Activated CD4-positive, CD25-positive, alpha-beta regulatory T cell (primary cell): ENCODE measurements around the gene FAM222A.

Experiments used
- DNase-seq, 4 experiments: peaks; one replicate each; lab custom pipeline; 2025; lab: John Stamatoyannopoulos, UW

Gene FAM222A

GRCh38 chr12:109725321-109726105 lies 11.9 kb downstream of the FAM222A start:
- no peak for DNase-seq

- no peak for DNase-seq
Observed at GRCh38 chr12:109726106-109726497, 12.5 kb downstream of the FAM222A start.

- DNase-seq: no peak
Observed at GRCh38 chr12:109726511-109727038, 12.9 kb downstream of the FAM222A start.

GRCh38 chr12:109727039-109727723 lies 13.6 kb downstream of the FAM222A start:
- DNase-seq: no peak

GRCh38 chr12:109727746-109728726 lies 14.4 kb downstream of the FAM222A start:
- no peak for DNase-seq

- DNase-seq: no peak
Observed at GRCh38 chr12:109728921-109729320, 15.3 kb downstream of the FAM222A start.

GRCh38 chr12:109729371-109729781 lies 15.8 kb downstream of the FAM222A start:
- DNase-seq: no peak

- no peak for DNase-seq
Observed at GRCh38 chr12:109729801-109730200, 16.2 kb downstream of the FAM222A start.

GRCh38 chr12:109730306-109731145 lies 16.9 kb downstream of the FAM222A start:
- DNase-seq: no peak

GRCh38 chr12:109731231-109731731 lies 17.7 kb downstream of the FAM222A start:
- DNase-seq: no peak

- no peak for DNase-seq
Observed at GRCh38 chr12:109731806-109732205, 18.2 kb downstream of the FAM222A start.

- no peak for DNase-seq
Observed at GRCh38 chr12:109732321-109733305, 19.0 kb downstream of the FAM222A start.

- no peak for DNase-seq
Observed at GRCh38 chr12:109734219-109735000, 20.8 kb downstream of the FAM222A start.

- no peak for DNase-seq
Observed at GRCh38 chr12:109735051-109735521, 21.5 kb downstream of the FAM222A start.

GRCh38 chr12:109735825-109736551 lies 22.4 kb downstream of the FAM222A start:
- DNase-seq: no peak

GRCh38 chr12:109736552-109737108 lies 23.0 kb downstream of the FAM222A start:
- DNase-seq: no peak

- DNase-seq: no peak
Observed at GRCh38 chr12:109737126-109737525, 23.5 kb downstream of the FAM222A start.

GRCh38 chr12:109737631-109738030 lies 24.0 kb downstream of the FAM222A start:
- DNase-seq: no peak
